ENCODE data around the gene IFNA1. TPM values are rescaled to one million over a fixed set of nuclear protein-coding genes. Genes with fewer than 3 reads are reported as not detected.

IFNA1 gene
- not detected for total RNA-seq (ENCODE audit: unreplicated experiment)
- long read RNA-seq, result 0 reads

DNA sequence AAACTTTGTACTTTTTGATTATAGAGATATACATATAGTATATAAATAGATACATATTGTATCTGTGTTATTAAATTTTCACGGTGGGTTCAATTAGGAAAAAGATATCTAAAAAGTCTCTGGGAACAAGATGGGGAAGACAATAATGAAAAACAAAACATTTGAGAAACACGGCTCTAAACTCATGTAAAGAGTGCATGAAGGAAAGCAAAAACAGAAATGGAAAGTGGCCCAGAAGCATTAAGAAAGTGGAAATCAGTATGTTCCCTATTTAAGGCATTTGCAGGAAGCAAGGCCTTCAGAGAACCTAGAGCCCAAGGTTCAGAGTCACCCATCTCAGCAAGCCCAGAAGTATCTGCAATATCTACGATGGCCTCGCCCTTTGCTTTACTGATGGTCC, at the start of gene IFNA1:
Gene IFNA1, plus strand, starts transcription at position 301 of the 400 bp plus-strand sequence. Its CDS starts 69 bp downstream, at position 370.
- Mint-ChIP-seq H3K9me3 (ENCODE audit: unreplicated experiment) (no peaks in the 10 kb centered on the region), H3K36me3 (ENCODE audit: unreplicated experiment) (no peaks in the 10 kb centered on the region), H3K4me3 (ENCODE audit: unreplicated experiment) (no peak within 1 kb of the TSS), H3K27ac (ENCODE audit: unreplicated experiment) (no peak within 1 kb of the TSS), H3K4me1 (ENCODE audit: low read depth, unreplicated experiment) (peaks cover 2% of the 10 kb centered on the region), H3K27me3 (ENCODE audit: unreplicated experiment) (peaks cover 2% of the 10 kb centered on the region)
- DNase-seq, result no peak
- TF ChIP-seq, protein P1, sequence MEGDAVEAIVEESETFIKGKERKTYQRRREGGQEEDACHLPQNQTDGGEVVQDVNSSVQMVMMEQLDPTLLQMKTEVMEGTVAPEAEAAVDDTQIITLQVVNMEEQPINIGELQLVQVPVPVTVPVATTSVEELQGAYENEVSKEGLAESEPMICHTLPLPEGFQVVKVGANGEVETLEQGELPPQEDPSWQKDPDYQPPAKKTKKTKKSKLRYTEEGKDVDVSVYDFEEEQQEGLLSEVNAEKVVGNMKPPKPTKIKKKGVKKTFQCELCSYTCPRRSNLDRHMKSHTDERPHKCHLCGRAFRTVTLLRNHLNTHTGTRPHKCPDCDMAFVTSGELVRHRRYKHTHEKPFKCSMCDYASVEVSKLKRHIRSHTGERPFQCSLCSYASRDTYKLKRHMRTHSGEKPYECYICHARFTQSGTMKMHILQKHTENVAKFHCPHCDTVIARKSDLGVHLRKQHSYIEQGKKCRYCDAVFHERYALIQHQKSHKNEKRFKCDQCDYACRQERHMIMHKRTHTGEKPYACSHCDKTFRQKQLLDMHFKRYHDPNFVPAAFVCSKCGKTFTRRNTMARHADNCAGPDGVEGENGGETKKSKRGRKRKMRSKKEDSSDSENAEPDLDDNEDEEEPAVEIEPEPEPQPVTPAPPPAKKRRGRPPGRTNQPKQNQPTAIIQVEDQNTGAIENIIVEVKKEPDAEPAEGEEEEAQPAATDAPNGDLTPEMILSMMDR (IDR thresholded peaks at IDR 0.05; ENCODE audit: partially characterized antibody, unreplicated experiment), result no peak

GRCh38 chr9:21392270-21392669, 48.0 kb upstream of the IFNA1 start:
- Mint-ChIP-seq H3K9me3 (ENCODE audit: unreplicated experiment) (no peaks in the 10 kb centered on the region), H3K4me3 (ENCODE audit: unreplicated experiment) (no peak overlapping the region), H3K4me1 (ENCODE audit: low read depth, unreplicated experiment) (no peaks in the 10 kb centered on the region), H3K27me3 (ENCODE audit: unreplicated experiment) (no peaks in the 10 kb centered on the region), H3K36me3 (ENCODE audit: unreplicated experiment) (no peaks in the 10 kb centered on the region), H3K27ac (ENCODE audit: unreplicated experiment) (no peak overlapping the region)
- TF ChIP-seq, protein P1 (IDR thresholded peaks at IDR 0.05; ENCODE audit: partially characterized antibody, unreplicated experiment), result peak; percentile 44
- no peak for DNase-seq

DNA sequence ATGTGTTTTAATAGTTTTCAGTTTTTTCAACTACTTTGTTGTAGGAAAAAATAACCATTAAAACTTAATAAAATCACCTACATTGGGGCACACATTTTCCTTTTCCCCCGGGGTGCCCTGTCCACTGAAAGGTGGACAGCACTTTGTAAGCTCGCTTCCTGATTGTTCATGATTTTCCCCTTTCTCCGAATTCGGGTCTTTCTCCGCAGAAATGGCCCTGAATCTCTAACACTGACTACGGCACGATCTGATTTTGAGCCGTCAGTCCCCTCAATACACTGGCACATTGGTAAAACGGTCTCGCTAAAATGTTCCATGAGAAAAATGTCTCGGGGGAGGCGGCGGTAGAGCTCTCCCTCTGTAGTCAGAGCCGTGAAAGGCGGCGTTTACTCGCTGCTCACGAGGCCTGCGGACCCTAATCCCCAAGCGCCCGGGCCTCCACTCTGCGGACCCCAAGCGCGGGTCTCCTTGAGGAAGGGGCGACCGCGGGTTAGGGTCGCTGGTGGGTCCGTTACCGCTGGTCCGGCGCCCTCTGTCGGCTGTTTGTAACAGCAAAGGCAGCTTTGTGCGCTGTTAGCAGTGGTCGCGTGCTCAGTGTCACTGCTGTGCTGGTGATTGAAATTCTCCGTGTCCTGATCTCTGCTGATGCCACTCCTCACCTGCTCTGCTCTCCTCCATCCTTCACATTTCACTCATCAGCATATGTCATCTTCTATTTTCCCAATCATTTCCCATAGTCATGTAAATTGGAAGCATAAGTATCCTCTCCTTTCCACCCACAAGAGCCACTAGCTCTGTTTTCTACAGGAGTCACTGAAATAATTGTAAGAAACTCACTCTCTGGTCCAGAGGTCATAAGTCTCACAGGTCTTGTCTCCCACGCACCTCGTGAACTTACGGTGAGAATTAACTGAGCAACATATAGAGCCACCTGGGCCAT, 44.2 kb upstream of the IFNA1 start:
- Mint-ChIP-seq H3K27ac (ENCODE audit: unreplicated experiment) (no peak overlapping the region), H3K36me3 (ENCODE audit: unreplicated experiment) (no peaks in the 10 kb centered on the region), H3K9me3 (ENCODE audit: unreplicated experiment) (no peaks in the 10 kb centered on the region), H3K27me3 (ENCODE audit: unreplicated experiment) (no peaks in the 10 kb centered on the region), H3K4me1 (ENCODE audit: low read depth, unreplicated experiment) (no peaks in the 10 kb centered on the region), H3K4me3 (ENCODE audit: unreplicated experiment) (peak overlapping the region; percentile 91)
- peak; percentile 87 for DNase-seq
- TF ChIP-seq, protein P1 (IDR thresholded peaks at IDR 0.05; ENCODE audit: partially characterized antibody, unreplicated experiment), result peak; percentile 83

- Mint-ChIP-seq H3K4me1 (ENCODE audit: low read depth, unreplicated experiment) (no peaks in the 10 kb centered on the region), H3K27me3 (ENCODE audit: unreplicated experiment) (no peaks in the 10 kb centered on the region)
- DNase-seq, result no peak
Measured at GRCh38 chr9:21398955-21399489, 41.2 kb upstream of the IFNA1 start.

More at GRCh38 chr9:21398955-21399489, 41.2 kb upstream of the IFNA1 start:
- TF ChIP-seq, protein P1 (IDR thresholded peaks at IDR 0.05; ENCODE audit: partially characterized antibody, unreplicated experiment), result no peak
- Mint-ChIP-seq H3K9me3 (ENCODE audit: unreplicated experiment) (no peaks in the 10 kb centered on the region), H3K27ac (ENCODE audit: unreplicated experiment) (no peak overlapping the region), H3K4me3 (ENCODE audit: unreplicated experiment) (no peak overlapping the region), H3K36me3 (ENCODE audit: unreplicated experiment) (no peaks in the 10 kb centered on the region)

Measured in glutamatergic neuron (in vitro differentiated cells).